Measurements from ENCODE around the gene OCIAD2. TPM values are rescaled to one million over a fixed set of nuclear protein-coding genes. Genes with fewer than 3 reads are reported as not detected.
A peak's percentile ranks its signal among the peaks of the same experiment; 100 is the strongest.

Gene OCIAD2, protein sequence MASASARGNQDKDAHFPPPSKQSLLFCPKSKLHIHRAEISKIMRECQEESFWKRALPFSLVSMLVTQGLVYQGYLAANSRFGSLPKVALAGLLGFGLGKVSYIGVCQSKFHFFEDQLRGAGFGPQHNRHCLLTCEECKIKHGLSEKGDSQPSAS
- 384 and 439 TPM in 2 replicates for total RNA-seq

DNA sequence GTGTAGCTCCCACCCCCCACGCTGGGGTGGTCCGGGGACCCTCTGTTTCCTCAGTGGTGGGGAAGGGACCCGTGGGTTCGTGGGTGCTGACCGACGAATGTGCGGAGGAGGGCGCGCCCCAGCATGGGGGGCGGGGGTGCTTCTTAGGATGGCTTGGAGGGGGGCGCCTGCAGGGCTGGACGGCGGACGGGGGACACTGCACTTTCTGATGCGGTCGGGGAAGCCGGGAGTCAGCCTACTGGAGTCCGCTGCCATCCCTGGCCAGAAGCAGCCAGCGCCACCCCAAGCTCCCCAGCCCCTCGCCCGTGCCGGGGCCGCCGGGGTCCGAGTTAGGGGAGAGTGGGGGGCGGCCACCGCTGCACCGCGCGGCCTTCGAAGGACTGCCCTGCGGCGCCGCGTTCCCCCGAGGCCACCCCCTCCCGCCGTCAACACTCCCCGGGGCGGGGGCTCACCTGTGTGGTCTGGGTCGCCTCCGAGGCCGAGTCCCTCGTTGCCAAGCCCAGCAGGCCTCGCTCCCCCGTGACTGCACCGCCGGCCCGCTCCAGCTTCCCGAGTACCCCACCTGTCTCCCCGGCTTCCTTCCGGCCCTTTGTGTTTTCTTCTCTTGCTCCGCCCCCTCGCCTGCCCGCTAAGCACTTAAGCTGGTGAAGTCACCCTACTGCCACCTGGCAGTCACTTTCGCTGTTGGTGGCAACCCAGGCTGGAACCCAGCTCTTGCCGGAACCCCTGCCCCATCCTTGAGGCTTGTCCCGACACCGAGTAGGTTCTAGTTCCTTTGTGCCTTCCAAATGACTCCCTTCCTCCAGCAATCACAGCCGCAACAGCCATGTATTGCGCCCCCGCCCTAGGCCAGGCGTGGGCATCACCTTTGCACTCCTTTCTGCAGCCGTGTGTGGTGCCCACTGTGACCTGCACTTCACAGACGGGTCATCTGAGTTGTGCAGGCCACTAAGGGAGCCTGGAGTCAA is at the start of gene OCIAD2:
Gene OCIAD2, minus strand, starts transcription at position 569 of the 968 bp plus-strand sequence. CDS start 2,225 bp downstream, outside the sequence.
- TF ChIP-seq CTCF (IDR thresholded peaks at IDR 0.05; ENCODE audit: insufficient read depth, low read length, poor library complexity, severe bottlenecking): no peak
- peak within 1 kb of the TSS; percentile 83 for H3K4me3 ChIP-seq (ENCODE audit: low read depth, low read length)
- H3K36me3 ChIP-seq (ENCODE audit: control insufficient read depth, insufficient read depth, low read length): peaks cover 4% of the 10 kb centered on the region
- peak; percentile 39 for DNase-seq (ENCODE audit: low read depth)
- H3K27me3 ChIP-seq (ENCODE audit: control insufficient read depth, insufficient read depth, low read length): no peaks in the 10 kb centered on the region

DNA sequence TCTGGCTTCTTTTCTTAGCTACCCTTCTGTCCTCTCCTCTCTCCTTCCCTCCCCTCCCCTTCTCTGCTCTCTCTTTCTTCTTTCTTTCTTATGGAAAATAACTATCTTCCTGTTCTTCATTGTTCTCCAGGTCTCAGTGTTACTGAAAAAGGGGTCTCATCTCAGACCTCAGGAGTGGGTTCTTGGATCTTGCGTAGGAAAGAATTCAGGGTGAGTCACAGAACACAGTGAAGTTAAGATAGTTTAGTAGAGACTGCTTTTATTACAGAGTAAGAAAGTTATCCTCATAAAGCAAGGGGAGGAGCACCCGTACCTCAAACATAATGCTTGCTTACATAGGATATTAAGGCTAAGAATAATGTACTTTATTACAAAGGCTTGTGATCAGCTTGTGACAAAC is 47.7 kb upstream of the OCIAD2 start:
- Histone ChIP-seq H3K36me3 (ENCODE audit: control insufficient read depth, insufficient read depth, low read length) (no peaks in the 10 kb centered on the region), H3K4me3 (ENCODE audit: low read depth, low read length) (no peak overlapping the region), H3K27me3 (ENCODE audit: control insufficient read depth, insufficient read depth, low read length) (no peaks in the 10 kb centered on the region)
- no peak for TF ChIP-seq CTCF (IDR thresholded peaks at IDR 0.05; ENCODE audit: insufficient read depth, low read length, poor library complexity, severe bottlenecking)
- no peak for DNase-seq (ENCODE audit: low read depth)

DNA sequence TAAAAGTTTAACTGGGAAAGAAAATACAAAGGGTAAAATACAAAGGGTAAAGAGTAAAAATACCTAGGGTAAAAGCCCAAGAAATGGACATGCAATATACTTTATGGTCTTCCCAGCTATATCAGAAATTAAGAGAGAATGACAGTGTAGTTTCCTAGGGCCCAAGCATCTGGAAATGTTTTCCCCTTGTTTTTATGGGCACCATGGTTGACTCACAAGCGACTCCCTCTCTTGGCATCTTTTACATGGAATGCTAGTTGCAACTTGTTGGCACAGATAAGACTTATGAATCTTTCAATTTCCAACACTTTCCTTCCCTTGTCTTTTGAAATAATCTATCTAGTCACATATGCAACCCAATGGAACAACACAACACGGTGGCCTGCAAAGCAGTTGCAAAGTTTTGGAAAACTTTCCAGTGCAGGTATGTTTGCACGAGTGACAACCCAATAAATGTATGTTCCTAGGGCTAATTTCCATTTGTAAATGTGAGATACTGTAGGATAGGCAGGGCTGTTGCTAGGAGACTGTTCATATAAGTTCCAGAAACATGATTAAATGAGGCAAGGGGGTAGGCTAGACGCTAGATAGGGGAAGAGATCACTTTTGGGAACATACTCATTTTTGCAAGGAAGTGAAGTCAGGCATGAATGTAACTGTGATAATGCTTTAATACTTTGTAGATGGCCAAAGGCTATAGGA is 43.1 kb upstream of the OCIAD2 start:
- Histone ChIP-seq H3K4me3 (ENCODE audit: low read depth, low read length) (no peak overlapping the region), H3K27me3 (ENCODE audit: control insufficient read depth, insufficient read depth, low read length) (no peaks in the 10 kb centered on the region), H3K36me3 (ENCODE audit: control insufficient read depth, insufficient read depth, low read length) (no peaks in the 10 kb centered on the region)
- no peak for TF ChIP-seq CTCF (IDR thresholded peaks at IDR 0.05; ENCODE audit: insufficient read depth, low read length, poor library complexity, severe bottlenecking)
- no peak for DNase-seq (ENCODE audit: low read depth)

DNA sequence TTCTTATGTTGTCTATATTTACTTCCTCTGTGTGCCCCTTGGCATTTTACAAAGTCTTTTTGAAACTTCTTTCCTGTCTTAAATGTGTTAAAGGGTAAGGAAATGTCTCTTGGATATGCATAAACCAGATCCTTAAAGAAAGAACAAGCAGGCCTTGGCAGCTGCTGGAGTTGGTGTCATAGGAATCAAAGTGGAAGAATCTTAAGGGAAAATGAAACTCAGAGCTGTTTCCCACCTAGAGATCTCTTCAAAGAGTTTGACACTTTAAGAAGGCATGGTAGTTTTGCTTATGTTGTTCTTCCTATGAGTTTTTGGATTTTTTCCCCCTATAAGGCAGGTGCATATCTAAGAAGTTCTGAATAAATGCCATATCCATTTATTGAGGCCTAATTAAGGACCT is 42.5 kb upstream of the OCIAD2 start:
- no peak overlapping the region for H3K4me3 ChIP-seq (ENCODE audit: low read depth, low read length)
- no peaks in the 10 kb centered on the region for H3K36me3 ChIP-seq (ENCODE audit: control insufficient read depth, insufficient read depth, low read length)
- DNase-seq (ENCODE audit: low read depth): no peak
- TF ChIP-seq CTCF (IDR thresholded peaks at IDR 0.05; ENCODE audit: insufficient read depth, low read length, poor library complexity, severe bottlenecking): no peak
- H3K27me3 ChIP-seq (ENCODE audit: control insufficient read depth, insufficient read depth, low read length): no peaks in the 10 kb centered on the region

DNA sequence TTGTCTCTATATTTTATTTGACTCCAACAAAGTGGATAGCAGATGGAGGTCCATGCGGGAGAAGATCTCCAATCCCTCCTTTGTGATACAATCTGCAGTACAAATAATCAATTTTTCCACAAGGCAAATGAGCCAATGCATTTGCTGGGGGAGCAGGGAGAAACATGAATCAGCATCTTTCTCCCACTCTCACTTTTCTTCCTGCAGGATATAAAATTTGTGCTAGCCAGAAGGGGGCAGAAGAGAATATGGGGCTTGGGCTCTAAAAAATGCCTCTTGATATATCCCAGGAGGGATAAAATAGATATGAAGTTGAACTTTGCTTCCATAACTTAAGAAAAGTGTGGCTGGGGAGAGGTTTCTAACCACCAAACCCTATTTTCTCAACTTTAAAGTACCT is 41.2 kb upstream of the OCIAD2 start:
- Histone ChIP-seq H3K36me3 (ENCODE audit: control insufficient read depth, insufficient read depth, low read length) (no peaks in the 10 kb centered on the region), H3K4me3 (ENCODE audit: low read depth, low read length) (no peak overlapping the region), H3K27me3 (ENCODE audit: control insufficient read depth, insufficient read depth, low read length) (no peaks in the 10 kb centered on the region)
- no peak for TF ChIP-seq CTCF (IDR thresholded peaks at IDR 0.05; ENCODE audit: insufficient read depth, low read length, poor library complexity, severe bottlenecking)
- no peak for DNase-seq (ENCODE audit: low read depth)
